ENCODE results near the gene ABCD2. TPM values are rescaled to one million over a fixed set of nuclear protein-coding genes. Genes with fewer than 3 reads are reported as not detected.

The ABCD2 gene
- 1 to 10 TPM; 4.8 to 5.0 TPM for total RNA-seq

- H3K4me1 Mint-ChIP-seq (ENCODE audit: low read depth), result peaks cover 32% of the 10 kb centered on the region
- H3K27ac Mint-ChIP-seq, result no peak within 1 kb of the TSS
- no peaks in the 10 kb centered on the region for H3K9me3 Mint-ChIP-seq
- peaks cover 2% of the 10 kb centered on the region for H3K36me3 Mint-ChIP-seq
- intact Hi-C loops (cut with micrococcal nuclease), result loop anchor here (1.0 to 10.0 kb wide), 11 partner anchors 8 to 715 kb away; partner anchors contain the start of genes CPNE8 and KIF21A
- no peaks in the 10 kb centered on the region for H3K27me3 Mint-ChIP-seq
- DNase-seq, result peak; percentile 85
- ChIA-PET CTCF (interaction anchor here (0.6 to 1.7 kb wide), 16 partner anchors 9 to 495 kb away, joined by 3 to 9 read pairs (median 4); no protein-coding TSS in a partner anchor), POLR2A (interaction anchor here (0.6 to 2.4 kb wide), 8 partner anchors 9 to 714 kb away, joined by 3 to 15 read pairs (median 6); partner anchors contain the start of gene KIF21A)
- H3K4me3 Mint-ChIP-seq, result no peak within 1 kb of the TSS
Measured at GRCh38 chr12:39619660-39620433, at the start of gene ABCD2. TSS of gene ABCD2 (minus strand) at chr12:39619803. CDS start at chr12:39619615, 188 bp downstream.

- no peak for DNase-seq
- CTCF ChIA-PET, result interaction anchor here (1.6 kb wide), 1 partner anchor 29 kb away, joined by 3 read pairs; no protein-coding TSS in a partner anchor
- no peaks in the 10 kb centered on the region for H3K4me1 Mint-ChIP-seq (ENCODE audit: low read depth)
- H3K4me3 Mint-ChIP-seq, result no peak overlapping the region
- peaks cover 3% of the 10 kb centered on the region for H3K9me3 Mint-ChIP-seq
- intact Hi-C loops (cut with micrococcal nuclease), result no loop called here
- no peaks in the 10 kb centered on the region for H3K27me3 Mint-ChIP-seq
- POLR2A ChIA-PET, result no interaction called here
- no peak overlapping the region for H3K27ac Mint-ChIP-seq
- no peaks in the 10 kb centered on the region for H3K36me3 Mint-ChIP-seq
Measured at GRCh38 chr12:39660101-39660500, 40.5 kb upstream of the ABCD2 start.

GRCh38 chr12:39647383-39647782, 27.8 kb upstream of the ABCD2 start:
- Mint-ChIP-seq H3K4me3 (no peak overlapping the region), H3K27ac (no peak overlapping the region), H3K4me1 (ENCODE audit: low read depth) (peaks cover 13% of the 10 kb centered on the region), H3K36me3 (no peaks in the 10 kb centered on the region), H3K9me3 (no peaks in the 10 kb centered on the region), H3K27me3 (no peaks in the 10 kb centered on the region)
- ChIA-PET POLR2A (no interaction called here), CTCF (no interaction called here)
- no peak for DNase-seq
- intact Hi-C loops (cut with micrococcal nuclease), result no loop called here

GRCh38 chr12:39646963-39647362, 27.4 kb upstream of the ABCD2 start:
- no peaks in the 10 kb centered on the region for H3K36me3 Mint-ChIP-seq
- ChIA-PET POLR2A (no interaction called here), CTCF (no interaction called here)
- no peak overlapping the region for H3K27ac Mint-ChIP-seq
- no peaks in the 10 kb centered on the region for H3K27me3 Mint-ChIP-seq
- intact Hi-C loops (cut with micrococcal nuclease), result no loop called here
- H3K4me1 Mint-ChIP-seq (ENCODE audit: low read depth), result peaks cover 13% of the 10 kb centered on the region
- DNase-seq, result no peak
- H3K9me3 Mint-ChIP-seq, result no peaks in the 10 kb centered on the region
- no peak overlapping the region for H3K4me3 Mint-ChIP-seq

GRCh38 chr12:39643052-39643451, 23.4 kb upstream of the ABCD2 start:
- ChIA-PET CTCF (no interaction called here), POLR2A (no interaction called here)
- no peaks in the 10 kb centered on the region for H3K9me3 Mint-ChIP-seq
- H3K27ac Mint-ChIP-seq, result no peak overlapping the region
- DNase-seq, result no peak
- H3K27me3 Mint-ChIP-seq, result no peaks in the 10 kb centered on the region
- intact Hi-C loops (cut with micrococcal nuclease), result no loop called here
- no peak overlapping the region for H3K4me3 Mint-ChIP-seq
- peaks cover 9% of the 10 kb centered on the region for H3K4me1 Mint-ChIP-seq (ENCODE audit: low read depth)
- H3K36me3 Mint-ChIP-seq, result no peaks in the 10 kb centered on the region

- no peaks in the 10 kb centered on the region for H3K27me3 Mint-ChIP-seq
- ChIA-PET POLR2A (no interaction called here), CTCF (no interaction called here)
- intact Hi-C loops (cut with micrococcal nuclease), result no loop called here
- no peak overlapping the region for H3K27ac Mint-ChIP-seq
- H3K4me3 Mint-ChIP-seq, result no peak overlapping the region
- H3K9me3 Mint-ChIP-seq, result peaks cover 2% of the 10 kb centered on the region
- DNase-seq, result no peak
- no peaks in the 10 kb centered on the region for H3K36me3 Mint-ChIP-seq
- H3K4me1 Mint-ChIP-seq (ENCODE audit: low read depth), result no peaks in the 10 kb centered on the region
Measured at GRCh38 chr12:39638840-39639239, 19.2 kb upstream of the ABCD2 start.

GRCh38 chr12:39638178-39638577, 18.6 kb upstream of the ABCD2 start:
- Mint-ChIP-seq H3K4me1 (ENCODE audit: low read depth) (no peaks in the 10 kb centered on the region), H3K4me3 (no peak overlapping the region), H3K27me3 (no peaks in the 10 kb centered on the region), H3K9me3 (peaks cover 2% of the 10 kb centered on the region), H3K27ac (no peak overlapping the region), H3K36me3 (no peaks in the 10 kb centered on the region)
- ChIA-PET CTCF (no interaction called here), POLR2A (no interaction called here)
- DNase-seq, result no peak
- intact Hi-C loops (cut with micrococcal nuclease), result no loop called here

GRCh38 chr12:39632670-39633069, 13.1 kb upstream of the ABCD2 start:
- Mint-ChIP-seq H3K9me3 (peaks cover 2% of the 10 kb centered on the region), H3K4me3 (no peak overlapping the region), H3K4me1 (ENCODE audit: low read depth) (peaks cover 21% of the 10 kb centered on the region), H3K27ac (no peak overlapping the region), H3K36me3 (peaks cover 2% of the 10 kb centered on the region), H3K27me3 (no peaks in the 10 kb centered on the region)
- intact Hi-C loops (cut with micrococcal nuclease), result no loop called here
- DNase-seq, result no peak
- ChIA-PET CTCF (interaction anchor here (0.6 kb wide), 2 partner anchors 13 to 42 kb away, joined by 3 to 5 read pairs; partner anchors contain the start of gene ABCD2), POLR2A (no interaction called here)

GRCh38 chr12:39628836-39629235, 9.2 kb upstream of the ABCD2 start:
- Mint-ChIP-seq H3K27ac (peak overlapping the region; percentile 84), H3K27me3 (no peaks in the 10 kb centered on the region), H3K9me3 (no peaks in the 10 kb centered on the region), H3K36me3 (peaks cover 2% of the 10 kb centered on the region), H3K4me3 (peak overlapping the region; percentile 61), H3K4me1 (ENCODE audit: low read depth) (peaks cover 39% of the 10 kb centered on the region)
- CTCF ChIA-PET, result interaction anchor here (0.9 kb wide), 1 partner anchor 9 kb away, joined by 4 read pairs; the partner anchor contains the start of gene ABCD2
- no peak for DNase-seq
- intact Hi-C loops (cut with micrococcal nuclease), result loop anchor here (1.0 to 10.0 kb wide), 2 partner anchors 9 to 724 kb away; partner anchors contain the start of gene CPNE8
- POLR2A ChIA-PET, result interaction anchor here (2.6 kb wide), 1 partner anchor 9 kb away, joined by 14 read pairs; the partner anchor contains the start of gene ABCD2

GRCh38 chr12:39627914-39628313, 8.3 kb upstream of the ABCD2 start:
- intact Hi-C loops (cut with micrococcal nuclease), result loop anchor here (1.0 to 10.0 kb wide), 2 partner anchors 8 to 723 kb away; partner anchors contain the start of gene CPNE8
- Mint-ChIP-seq H3K4me3 (no peak overlapping the region), H3K4me1 (ENCODE audit: low read depth) (peaks cover 41% of the 10 kb centered on the region), H3K9me3 (no peaks in the 10 kb centered on the region), H3K27ac (peak overlapping the region; percentile 84), H3K36me3 (peaks cover 2% of the 10 kb centered on the region), H3K27me3 (no peaks in the 10 kb centered on the region)
- ChIA-PET CTCF (interaction anchor here (0.6 kb wide), 1 partner anchor 353 kb away, joined by 3 read pairs; no protein-coding TSS in a partner anchor), POLR2A (interaction anchor here (2.6 kb wide), 1 partner anchor 8 kb away, joined by 14 read pairs; the partner anchor contains the start of gene ABCD2)
- DNase-seq, result peak; percentile 22

GRCh38 chr12:39626033-39626814, 6.6 kb upstream of the ABCD2 start:
- H3K27ac Mint-ChIP-seq, result peak overlapping the region; percentile 46
- ChIA-PET CTCF (interaction anchor here (0.9 kb wide), 1 partner anchor 9 kb away, joined by 3 read pairs; no protein-coding TSS in a partner anchor), POLR2A (no interaction called here)
- no peaks in the 10 kb centered on the region for H3K27me3 Mint-ChIP-seq
- no peaks in the 10 kb centered on the region for H3K9me3 Mint-ChIP-seq
- H3K36me3 Mint-ChIP-seq, result peaks cover 2% of the 10 kb centered on the region
- H3K4me3 Mint-ChIP-seq, result no peak overlapping the region
- H3K4me1 Mint-ChIP-seq (ENCODE audit: low read depth), result peaks cover 56% of the 10 kb centered on the region
- DNase-seq, result no peak
- intact Hi-C loops (cut with micrococcal nuclease), result loop anchor here (10.0 kb wide), 1 partner anchor 721 kb away; the partner anchor contains the start of gene CPNE8

GRCh38 chr12:39623919-39624318, 4.3 kb upstream of the ABCD2 start:
- DNase-seq, result no peak
- Mint-ChIP-seq H3K9me3 (no peaks in the 10 kb centered on the region), H3K36me3 (no peaks in the 10 kb centered on the region), H3K4me1 (ENCODE audit: low read depth) (peaks cover 48% of the 10 kb centered on the region), H3K27me3 (no peaks in the 10 kb centered on the region), H3K4me3 (no peak overlapping the region), H3K27ac (peak overlapping the region; percentile 60)
- intact Hi-C loops (cut with micrococcal nuclease), result loop anchor here (5.0 to 10.0 kb wide), 2 partner anchors 222 to 719 kb away; partner anchors contain the start of gene CPNE8
- CTCF ChIA-PET, result no interaction called here
- POLR2A ChIA-PET, result no interaction called here
